ENCODE data around the gene TRIP13.

GRCh38 chr5:871596-872298, 20.9 kb upstream of the TRIP13 start:
- TF ChIP-seq CTCF (IDR thresholded peaks at IDR 0.05) (no peak), POLR2A (IDR thresholded peaks at IDR 0.05) (no peak)
